Measurements from ENCODE around the gene DOC2B.

Gene DOC2B

GRCh38 chr17:178292-179065 is 3.0 kb downstream of the DOC2B start:
- ATAC-seq (ENCODE audit: low read depth) (no peak), DNase-seq (ENCODE audit: low spot score) (no peak)
- H3K27me3 ChIP-seq (ENCODE audit: insufficient read depth, poor library complexity, severe bottlenecking) = peaks cover 54% of the 10 kb centered on the region
- no peak overlapping the region for H3K27ac ChIP-seq (ENCODE audit: poor library complexity, severe bottlenecking)
- no peak for TF ChIP-seq CTCF (IDR thresholded peaks at IDR 0.05; ENCODE audit: poor library complexity, severe bottlenecking)
- H3K4me1 ChIP-seq (ENCODE audit: insufficient read depth, poor library complexity, severe bottlenecking) = no peaks in the 10 kb centered on the region
- no peaks in the 10 kb centered on the region for H3K9me3 ChIP-seq (ENCODE audit: severe bottlenecking)
- no peak overlapping the region for H3K4me3 ChIP-seq (ENCODE audit: severe bottlenecking)
- H3K36me3 ChIP-seq (ENCODE audit: low read depth) = no peaks in the 10 kb centered on the region

- DNase-seq (ENCODE audit: low spot score) (no peak), ATAC-seq (ENCODE audit: low read depth) (no peak)
- Histone ChIP-seq H3K36me3 (ENCODE audit: low read depth) (no peaks in the 10 kb centered on the region), H3K4me3 (ENCODE audit: severe bottlenecking) (no peak overlapping the region), H3K27me3 (ENCODE audit: insufficient read depth, poor library complexity, severe bottlenecking) (peaks cover 47% of the 10 kb centered on the region), H3K4me1 (ENCODE audit: insufficient read depth, poor library complexity, severe bottlenecking) (no peaks in the 10 kb centered on the region), H3K9me3 (ENCODE audit: severe bottlenecking) (no peaks in the 10 kb centered on the region), H3K27ac (ENCODE audit: poor library complexity, severe bottlenecking) (no peak overlapping the region)
- TF ChIP-seq CTCF (IDR thresholded peaks at IDR 0.05; ENCODE audit: poor library complexity, severe bottlenecking) = no peak
Measured at GRCh38 chr17:177762-178161, 3.7 kb downstream of the DOC2B start.

- no peak for TF ChIP-seq CTCF (IDR thresholded peaks at IDR 0.05; ENCODE audit: poor library complexity, severe bottlenecking)
- no peak overlapping the region for H3K4me3 ChIP-seq (ENCODE audit: severe bottlenecking)
- no peaks in the 10 kb centered on the region for H3K36me3 ChIP-seq (ENCODE audit: low read depth)
- H3K27ac ChIP-seq (ENCODE audit: poor library complexity, severe bottlenecking) = no peak overlapping the region
- no peaks in the 10 kb centered on the region for H3K4me1 ChIP-seq (ENCODE audit: insufficient read depth, poor library complexity, severe bottlenecking)
- peaks cover 41% of the 10 kb centered on the region for H3K27me3 ChIP-seq (ENCODE audit: insufficient read depth, poor library complexity, severe bottlenecking)
- DNase-seq (ENCODE audit: low spot score) (no peak), ATAC-seq (ENCODE audit: low read depth) (no peak)
- no peaks in the 10 kb centered on the region for H3K9me3 ChIP-seq (ENCODE audit: severe bottlenecking)
Measured at GRCh38 chr17:177155-177554, 4.3 kb downstream of the DOC2B start.

- Histone ChIP-seq H3K36me3 (ENCODE audit: low read depth) (no peaks in the 10 kb centered on the region), H3K27ac (ENCODE audit: poor library complexity, severe bottlenecking) (no peak overlapping the region), H3K27me3 (ENCODE audit: insufficient read depth, poor library complexity, severe bottlenecking) (peaks cover 10% of the 10 kb centered on the region), H3K4me1 (ENCODE audit: insufficient read depth, poor library complexity, severe bottlenecking) (no peaks in the 10 kb centered on the region), H3K4me3 (ENCODE audit: severe bottlenecking) (no peak overlapping the region), H3K9me3 (ENCODE audit: severe bottlenecking) (no peaks in the 10 kb centered on the region)
- TF ChIP-seq CTCF (IDR thresholded peaks at IDR 0.05; ENCODE audit: poor library complexity, severe bottlenecking) = no peak
- DNase-seq (ENCODE audit: low spot score) (no peak), ATAC-seq (ENCODE audit: low read depth) (no peak)
Measured at GRCh38 chr17:173166-173911, 8.1 kb downstream of the DOC2B start.

- no peaks in the 10 kb centered on the region for H3K4me1 ChIP-seq (ENCODE audit: insufficient read depth, poor library complexity, severe bottlenecking)
- no peak overlapping the region for H3K27ac ChIP-seq (ENCODE audit: poor library complexity, severe bottlenecking)
- DNase-seq (ENCODE audit: low spot score) (no peak), ATAC-seq (ENCODE audit: low read depth) (no peak)
- TF ChIP-seq CTCF (IDR thresholded peaks at IDR 0.05; ENCODE audit: poor library complexity, severe bottlenecking) = no peak
- H3K36me3 ChIP-seq (ENCODE audit: low read depth) = no peaks in the 10 kb centered on the region
- no peaks in the 10 kb centered on the region for H3K9me3 ChIP-seq (ENCODE audit: severe bottlenecking)
- no peak overlapping the region for H3K4me3 ChIP-seq (ENCODE audit: severe bottlenecking)
- peaks cover under 1% of the 10 kb centered on the region for H3K27me3 ChIP-seq (ENCODE audit: insufficient read depth, poor library complexity, severe bottlenecking)
Measured at GRCh38 chr17:172401-172800, 9.0 kb downstream of the DOC2B start.

Data from RWPE2 (cell line).